ENCODE results near the gene DSCAML1. TPM values are rescaled to one million over a fixed set of nuclear protein-coding genes. Genes with fewer than 3 reads are reported as not detected.

DSCAML1 gene
- total RNA-seq, 1 experiment from 2014 or later: 0.15 TPM

- Histone ChIP-seq H3T11ph (ENCODE audit: low read length) (no peak overlapping the region), H3K23ac (ENCODE audit: insufficient read length, low read depth, low read length) (no peak overlapping the region), H2AK5ac (ENCODE audit: insufficient read length, low read length) (no peak overlapping the region), H2AFZ (ENCODE audit: low read length) (no peak overlapping the region), H2BK5ac (ENCODE audit: insufficient read length, low read length) (no peak overlapping the region), H3K4me2 (ENCODE audit: insufficient read depth, insufficient read length, low read length) (no peak overlapping the region), H2BK15ac (ENCODE audit: low read depth, low read length) (no peak overlapping the region), H3K4ac (ENCODE audit: low read depth, low read length) (no peak overlapping the region), H4K5ac (ENCODE audit: insufficient read length, low read depth, low read length) (no peak overlapping the region), H3K79me1 (ENCODE audit: insufficient read depth, low read depth, low read length, poor library complexity, severe bottlenecking) (no peaks in the 10 kb centered on the region), H2BK12ac (ENCODE audit: insufficient read length, low read depth, low read length) (no peak overlapping the region), H3K4me1 (ENCODE audit: insufficient read depth, low read length) (no peaks in the 10 kb centered on the region; the same call in 1 of the 2 replicates), H2BK120ac (ENCODE audit: low read depth, low read length, poor library complexity, severe bottlenecking) (no peak overlapping the region), H3K18ac (ENCODE audit: insufficient read length, low read depth, low read length) (no peak overlapping the region), H4K8ac (replicated peaks; ENCODE audit: insufficient read length, low read depth, low read length) (no peak overlapping the region), H3K27me3 (ENCODE audit: insufficient read depth, low read length) (no peaks in the 10 kb centered on the region), H3K9me3 (ENCODE audit: control insufficient read depth, low read depth, low read length) (no peaks in the 10 kb centered on the region), H3K27ac (ENCODE audit: insufficient read length, low read depth, low read length) (no peak overlapping the region), H3K9ac (ENCODE audit: extremely low read depth, insufficient read length, low read length) (no peak overlapping the region), H4K91ac (ENCODE audit: insufficient read length, low read depth, low read length) (no peak overlapping the region), H3K79me2 (ENCODE audit: insufficient read depth, low read length) (no peaks in the 10 kb centered on the region), H3K23me2 (ENCODE audit: insufficient read length, low read depth, low read length, poor library complexity, severe bottlenecking) (no peaks in the 10 kb centered on the region), H3K56ac (ENCODE audit: insufficient read length, low read depth, low read length) (no peak overlapping the region), H3K14ac (ENCODE audit: insufficient read depth, low read length) (no peak overlapping the region), H4K20me1 (ENCODE audit: control insufficient read depth, insufficient read depth, insufficient read length) (peaks cover 2% of the 10 kb centered on the region), H2BK20ac (ENCODE audit: low read depth, low read length, poor library complexity, severe bottlenecking) (no peak overlapping the region)
- no peaks in the 10 kb centered on the region for H3K9me3 Mint-ChIP-seq
- no peak overlapping the region for H3K27ac Mint-ChIP-seq
- DNase-seq: no peak
- no CpG with 5 or more reads among the region's 4 CpGs for WGBS (ENCODE audit: extremely low coverage, insufficient read length, low lambda C conversion rate)
- TF ChIP-seq CTCF (conservative IDR thresholded peaks at IDR 0.05): no peak
- H3K4me3 Mint-ChIP-seq: no peak overlapping the region
- H3K27me3 Mint-ChIP-seq (ENCODE audit: low read depth): no peaks in the 10 kb centered on the region
- peaks cover 7 to 19% (median 7%) of the 10 kb centered on the region in 3 experiments; a peak in 6 of 7 replicates for H3K36me3 Mint-ChIP-seq (ENCODE audit: insufficient read depth in 1 of 3, low read depth in 3 of 3)
- peaks cover 11 to 14% of the 10 kb centered on the region in 2 experiments for H3K4me1 Mint-ChIP-seq
Measured at GRCh38 chr11:117382746-117383145, 414.3 kb downstream of the DSCAML1 start.

All from H9 (cell line).